Activated CD8-positive, alpha-beta memory T cell treated with anti-CD3 and anti-CD28 coated beads for 24 hours (primary cell): ENCODE data around the gene TJAP1.
"Not testable (repeated sequence)": the region's sequence is repeated elsewhere in the genome, so short reads cannot be mapped to it uniquely, and the experiment has no call there.

ENCODE experiments used
- DNase-seq: peaks from one replicate; pipeline ENCODE4 v3.0.0-alpha.2; 2020

TJAP1 gene

GRCh38 chr6:43488667-43489276 is 11.4 kb downstream of the TJAP1 start:
- DNase-seq, result no peak

- DNase-seq, result no peak
Measured at GRCh38 chr6:43489277-43490072, 12.1 kb downstream of the TJAP1 start.

GRCh38 chr6:43490523-43490939 is 13.2 kb downstream of the TJAP1 start:
- DNase-seq, result no peak

- no peak for DNase-seq
Measured at GRCh38 chr6:43491750-43492661, 14.6 kb downstream of the TJAP1 start.

GRCh38 chr6:43492673-43493072 is 15.3 kb downstream of the TJAP1 start:
- DNase-seq, result no peak

- no peak for DNase-seq
Measured at GRCh38 chr6:43493230-43493629, 15.9 kb downstream of the TJAP1 start.

GRCh38 chr6:43493833-43494232 is 16.5 kb downstream of the TJAP1 start:
- DNase-seq, result no peak

GRCh38 chr6:43494321-43494720 is 17.0 kb downstream of the TJAP1 start:
- no peak for DNase-seq

GRCh38 chr6:43494766-43495165 is 17.4 kb downstream of the TJAP1 start:
- DNase-seq, result no peak

GRCh38 chr6:43495409-43495941 is 18.1 kb downstream of the TJAP1 start:
- DNase-seq, result no peak

GRCh38 chr6:43496370-43497128 is 19.2 kb downstream of the TJAP1 start:
- DNase-seq, result no peak

GRCh38 chr6:43497129-43497396 is 19.7 kb downstream of the TJAP1 start:
- no peak for DNase-seq

GRCh38 chr6:43497689-43498088 is 20.3 kb downstream of the TJAP1 start:
- no peak for DNase-seq

- DNase-seq, result not testable (repeated sequence)
Measured at GRCh38 chr6:43498291-43498690, 20.9 kb downstream of the TJAP1 start.

- DNase-seq, result no peak
Measured at GRCh38 chr6:43499028-43499815, 21.9 kb downstream of the TJAP1 start.

- no peak for DNase-seq
Measured at GRCh38 chr6:43500921-43501320, 23.6 kb downstream of the TJAP1 start.

GRCh38 chr6:43502666-43503065 is 25.3 kb downstream of the TJAP1 start:
- no peak for DNase-seq

- DNase-seq, result no peak
Measured at GRCh38 chr6:43503443-43503842, 26.1 kb downstream of the TJAP1 start.

- no peak for DNase-seq
Measured at GRCh38 chr6:43504756-43505593, 27.6 kb downstream of the TJAP1 start.

- no peak for DNase-seq
Measured at GRCh38 chr6:43505718-43506117, 28.3 kb downstream of the TJAP1 start.

GRCh38 chr6:43506171-43506570 is 28.8 kb downstream of the TJAP1 start:
- no peak for DNase-seq
